HepG2 (cell line): ENCODE measurements around the gene BORCS5. TPM values are rescaled to one million over a fixed set of nuclear protein-coding genes. Genes with fewer than 3 reads are reported as not detected.

Experiments
- CERS6 ChIP-seq: sonication (generic); formaldehyde crosslinking; IDR thresholded peaks from 2 replicates; pipeline ENCODE4 v1.5.0; 2020; ENCODE audit warnings: missing genetic modification reagents
- ETV6 ChIP-seq: sonication (generic); formaldehyde crosslinking; conservative IDR thresholded peaks from 2 replicates; pipeline ENCODE4 v1.4.0; 2020; ENCODE audit warnings: missing genetic modification reagents
- KDM2A ChIP-seq: sonication (generic); formaldehyde crosslinking; IDR thresholded peaks from 2 replicates; pipeline ENCODE4 v1.4.0; 2020; ENCODE audit warnings: low read depth, missing genetic modification reagents, borderline replicate concordance
- KDM6A ChIP-seq: IDR thresholded peaks from 2 replicates; pipeline ENCODE4 v1.6.1; 2016; ENCODE audit warnings: low read depth
- PAF1 ChIP-seq: IDR thresholded peaks from 2 replicates; pipeline ENCODE4 v1.6.1; 2016; ENCODE audit warnings: missing genetic modification reagents, missing compliant biosample characterization
- PTBP1 ChIP-seq: fragments of 200-400 bp; formaldehyde crosslinking; IDR thresholded peaks from 2 replicates; pipeline ENCODE4 v1.6.1; 2018; ENCODE audit warnings: low read length, low read depth; ENCODE audit not compliant: poor library complexity, severe bottlenecking
- STAT6 ChIP-seq: sonication (generic); formaldehyde crosslinking; IDR thresholded peaks from 2 replicates; pipeline ENCODE4 v1.4.0; 2020; ENCODE audit warnings: missing genetic modification reagents, mild to moderate bottlenecking, borderline replicate concordance
- XBP1 ChIP-seq: sonication (generic); formaldehyde crosslinking; IDR thresholded peaks from 2 replicates; pipeline ENCODE4 v1.5.0; 2020; ENCODE audit warnings: missing genetic modification reagents
- ZBTB37 ChIP-seq: sonication (generic); formaldehyde crosslinking; IDR thresholded peaks from 2 replicates; pipeline ENCODE4 v1.4.0; 2020; ENCODE audit warnings: mild to moderate bottlenecking, missing genetic modification reagents
- ZKSCAN8 ChIP-seq: IDR thresholded peaks from 2 replicates; pipeline ENCODE4 v1.6.1; 2016; ENCODE audit warnings: borderline replicate concordance, missing genetic modification reagents, missing compliant biosample characterization
- ZNF263 ChIP-seq: sonication (generic); formaldehyde crosslinking; IDR thresholded peaks from 2 replicates; pipeline ENCODE4 v1.4.0; 2020; ENCODE audit warnings: missing genetic modification reagents
- ZNF431 ChIP-seq: sonication (generic); formaldehyde crosslinking; IDR thresholded peaks from 2 replicates; pipeline ENCODE4 v1.9.0; 2022; ENCODE audit warnings: missing genetic modification reagents, low read depth, mild to moderate bottlenecking, borderline replicate concordance
- ZNF550 ChIP-seq: sonication (generic); formaldehyde crosslinking; IDR thresholded peaks from 2 replicates; pipeline ENCODE4 v1.4.0; 2020; ENCODE audit warnings: mild to moderate bottlenecking, missing genetic modification reagents, borderline replicate concordance
- ZNF766 ChIP-seq: sonication (generic); formaldehyde crosslinking; IDR thresholded peaks from 2 replicates; pipeline ENCODE4 v1.5.0; 2020; ENCODE audit warnings: missing genetic modification reagents, borderline replicate concordance
- ZNF768 ChIP-seq: sonication (generic); formaldehyde crosslinking; IDR thresholded peaks from 2 replicates; pipeline ENCODE4 v1.4.0; 2020; ENCODE audit warnings: missing genetic modification reagents
- polyA plus RNA-seq, 8 experiments: library from polyadenylated mRNA; depleted of rRNA in 3 of 8; stranded (reverse) in 7 of 8; unstranded in 1 of 8; fragments of >200 nt; fragmentation: Illumina TruSeq in 4 of 8; extraction: Trizol in 4 of 8; gene quantifications; 2 replicates each; pipeline versions ENCODE4 v1.2.1 to v1.2.3, GENCODE V29; 2011 to 2016; ENCODE audit warnings: low read depth in 4 of 8, missing spikeins in 1 of 8, mixed read lengths in 1 of 8; ENCODE audit not compliant: insufficient read depth in 1 of 8
- total RNA-seq, 5 experiments: library from RNA; depleted of rRNA; stranded (reverse); fragments of >200 nt; fragmentation: Illumina TruSeq; extraction: Trizol; gene quantifications; 2 replicates each; pipeline ENCODE4 v1.2.3, GENCODE V29; 2016; ENCODE audit warnings: low read depth in 1 of 5
- TF ChIP-seq, protein P1 (sequence below): sonication (generic); formaldehyde crosslinking; IDR thresholded peaks from 2 replicates; pipeline ENCODE4 v1.4.0; 2020; ENCODE audit warnings: missing genetic modification reagents

The BORCS5 gene
- total and polyA plus RNA-seq, 2 of the 13 experiments (the other 11 are each of a cell fraction or from before 2014, with no cell fraction given) = 3.9 to 4.7 TPM

GRCh38 chr12:12356896-12357718, at the start of gene BORCS5 (continued):
- no peak for TF ChIP-seq ZBTB37 (CRISPR knock-in tag)
- TF ChIP-seq ZNF431 = peak; percentile 89
- TF ChIP-seq, protein P1, sequence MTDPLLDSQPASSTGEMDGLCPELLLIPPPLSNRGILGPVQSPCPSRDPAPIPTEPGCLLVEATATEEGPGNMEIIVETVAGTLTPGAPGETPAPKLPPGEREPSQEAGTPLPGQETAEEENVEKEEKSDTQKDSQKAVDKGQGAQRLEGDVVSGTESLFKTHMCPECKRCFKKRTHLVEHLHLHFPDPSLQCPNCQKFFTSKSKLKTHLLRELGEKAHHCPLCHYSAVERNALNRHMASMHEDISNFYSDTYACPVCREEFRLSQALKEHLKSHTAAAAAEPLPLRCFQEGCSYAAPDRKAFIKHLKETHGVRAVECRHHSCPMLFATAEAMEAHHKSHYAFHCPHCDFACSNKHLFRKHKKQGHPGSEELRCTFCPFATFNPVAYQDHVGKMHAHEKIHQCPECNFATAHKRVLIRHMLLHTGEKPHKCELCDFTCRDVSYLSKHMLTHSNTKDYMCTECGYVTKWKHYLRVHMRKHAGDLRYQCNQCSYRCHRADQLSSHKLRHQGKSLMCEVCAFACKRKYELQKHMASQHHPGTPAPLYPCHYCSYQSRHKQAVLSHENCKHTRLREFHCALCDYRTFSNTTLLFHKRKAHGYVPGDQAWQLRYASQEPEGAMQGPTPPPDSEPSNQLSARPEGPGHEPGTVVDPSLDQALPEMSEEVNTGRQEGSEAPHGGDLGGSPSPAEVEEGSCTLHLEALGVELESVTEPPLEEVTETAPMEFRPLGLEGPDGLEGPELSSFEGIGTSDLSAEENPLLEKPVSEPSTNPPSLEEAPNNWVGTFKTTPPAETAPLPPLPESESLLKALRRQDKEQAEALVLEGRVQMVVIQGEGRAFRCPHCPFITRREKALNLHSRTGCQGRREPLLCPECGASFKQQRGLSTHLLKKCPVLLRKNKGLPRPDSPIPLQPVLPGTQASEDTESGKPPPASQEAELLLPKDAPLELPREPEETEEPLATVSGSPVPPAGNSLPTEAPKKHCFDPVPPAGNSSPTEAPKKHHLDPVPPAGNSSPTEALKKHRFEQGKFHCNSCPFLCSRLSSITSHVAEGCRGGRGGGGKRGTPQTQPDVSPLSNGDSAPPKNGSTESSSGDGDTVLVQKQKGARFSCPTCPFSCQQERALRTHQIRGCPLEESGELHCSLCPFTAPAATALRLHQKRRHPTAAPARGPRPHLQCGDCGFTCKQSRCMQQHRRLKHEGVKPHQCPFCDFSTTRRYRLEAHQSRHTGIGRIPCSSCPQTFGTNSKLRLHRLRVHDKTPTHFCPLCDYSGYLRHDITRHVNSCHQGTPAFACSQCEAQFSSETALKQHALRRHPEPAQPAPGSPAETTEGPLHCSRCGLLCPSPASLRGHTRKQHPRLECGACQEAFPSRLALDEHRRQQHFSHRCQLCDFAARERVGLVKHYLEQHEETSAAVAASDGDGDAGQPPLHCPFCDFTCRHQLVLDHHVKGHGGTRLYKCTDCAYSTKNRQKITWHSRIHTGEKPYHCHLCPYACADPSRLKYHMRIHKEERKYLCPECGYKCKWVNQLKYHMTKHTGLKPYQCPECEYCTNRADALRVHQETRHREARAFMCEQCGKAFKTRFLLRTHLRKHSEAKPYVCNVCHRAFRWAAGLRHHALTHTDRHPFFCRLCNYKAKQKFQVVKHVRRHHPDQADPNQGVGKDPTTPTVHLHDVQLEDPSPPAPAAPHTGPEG = peak; percentile 70
- no peak for TF ChIP-seq PAF1 (CRISPR knock-in tag)
- TF ChIP-seq XBP1 (CRISPR knock-in tag) = no peak
- TF ChIP-seq ETV6 (CRISPR knock-in tag) = 0 out of 2 replicates have a peak, but pooled peaks have one; percentile 53
- no peak for TF ChIP-seq ZNF550 (CRISPR knock-in tag)
- peak; percentile 12; the same call in 1 of the 2 replicates for TF ChIP-seq ZNF263 (CRISPR knock-in tag)
- TF ChIP-seq KDM6A (CRISPR knock-in tag) = no peak
- TF ChIP-seq KDM2A = peak; percentile 90
- TF ChIP-seq ZNF768 (CRISPR knock-in tag) = peak; percentile 73; the same call in 1 of the 2 replicates
- no peak for TF ChIP-seq STAT6
- TF ChIP-seq ZKSCAN8 (CRISPR knock-in tag) = no peak
- TF ChIP-seq ZNF766 = no peak
- TF ChIP-seq CERS6 (CRISPR knock-in tag) = no peak
- TF ChIP-seq PTBP1 = no peak
